H1 (cell line): ENCODE data around the gene RPRD2.

ENCODE experiments used
- ATF2 ChIP-seq: IDR thresholded peaks from 2 replicates; pipeline ENCODE4 v1.6.1; 2012; ENCODE audit warnings: low read length, inconsistent platforms
- CHD1 ChIP-seq: IDR thresholded peaks from 2 replicates; pipeline ENCODE4 v1.6.1; 2012; ENCODE audit warnings: low read depth, low read length, improper control_type of control experiment
- CTCF ChIP-seq, 3 experiments: IDR thresholded peaks; 1 replicate in 2 of 3; 2 replicates in 1 of 3; pipeline versions ENCODE4 v1.5.1 to v1.6.1; 2011; ENCODE audit warnings: low read length in 3 of 3, mild to moderate bottlenecking in 3 of 3, inconsistent platforms in 2 of 3, low read depth in 1 of 3, moderate library complexity in 1 of 3; ENCODE audit not compliant: insufficient read depth in 1 of 3; ENCODE audit errors: control extremely low read depth in 1 of 3
- POLR2A ChIP-seq, 2 experiments: IDR thresholded peaks; 1 replicate in 1 of 2; 2 replicates in 1 of 2; pipeline ENCODE4 v1.6.1; 2011; ENCODE audit warnings: low read depth in 2 of 2, low read length in 2 of 2, mild to moderate bottlenecking in 2 of 2; ENCODE audit errors: control extremely low read depth in 1 of 2
- RBBP5 ChIP-seq: IDR thresholded peaks from 2 replicates; pipeline ENCODE4 v1.7.1; 2012; ENCODE audit warnings: low read depth, mild to moderate bottlenecking, inconsistent platforms, low read length, moderate library complexity, borderline replicate concordance
- TAF1 ChIP-seq: IDR thresholded peaks from 2 replicates; pipeline ENCODE4 v1.6.1; 2011; ENCODE audit warnings: mild to moderate bottlenecking, low read depth, low read length

- TF ChIP-seq RBBP5, result no peak
- no peak for TF ChIP-seq CHD1
- TF ChIP-seq CTCF (IDR thresholded peaks at IDR 0.05; ENCODE audit: control extremely low read depth in 1 of 3, insufficient read depth in 1 of 3, low read depth in 1 of 3, low read length in 3 of 3), result no peak
- no peak for TF ChIP-seq ATF2
- TF ChIP-seq POLR2A (IDR thresholded peaks at IDR 0.05; ENCODE audit: control extremely low read depth in 1 of 2, low read depth in 2 of 2, low read length in 2 of 2), result no peak
- no peak for TF ChIP-seq TAF1
Observed at GRCh38 chr1:150525348-150525747, 161.4 kb downstream of the RPRD2 start.
